GM18951 (cell line): ENCODE measurements around the gene BUB1B.
"Not testable (repeated sequence)": the region's sequence is repeated elsewhere in the genome, so short reads cannot be mapped to it uniquely, and the experiment has no call there.

Source experiments
- POLR2A ChIP-seq: IDR thresholded peaks from 4 replicates; pipeline ENCODE4 v1.6.1; 2011; ENCODE audit warnings: mild to moderate bottlenecking; ENCODE audit not compliant: insufficient read length, insufficient read depth; ENCODE audit errors: extremely low read depth
- in situ Hi-C: fragments of 300-500 bp; cut with MboI; formaldehyde crosslinking; loops from one replicate; pipeline ENCODE4 v1.12.0; 2022; ENCODE audit warnings: low sequenced_read_pairs, mixed read lengths, inconsistent platforms; ENCODE audit not compliant: unreplicated experiment

BUB1B gene, protein sequence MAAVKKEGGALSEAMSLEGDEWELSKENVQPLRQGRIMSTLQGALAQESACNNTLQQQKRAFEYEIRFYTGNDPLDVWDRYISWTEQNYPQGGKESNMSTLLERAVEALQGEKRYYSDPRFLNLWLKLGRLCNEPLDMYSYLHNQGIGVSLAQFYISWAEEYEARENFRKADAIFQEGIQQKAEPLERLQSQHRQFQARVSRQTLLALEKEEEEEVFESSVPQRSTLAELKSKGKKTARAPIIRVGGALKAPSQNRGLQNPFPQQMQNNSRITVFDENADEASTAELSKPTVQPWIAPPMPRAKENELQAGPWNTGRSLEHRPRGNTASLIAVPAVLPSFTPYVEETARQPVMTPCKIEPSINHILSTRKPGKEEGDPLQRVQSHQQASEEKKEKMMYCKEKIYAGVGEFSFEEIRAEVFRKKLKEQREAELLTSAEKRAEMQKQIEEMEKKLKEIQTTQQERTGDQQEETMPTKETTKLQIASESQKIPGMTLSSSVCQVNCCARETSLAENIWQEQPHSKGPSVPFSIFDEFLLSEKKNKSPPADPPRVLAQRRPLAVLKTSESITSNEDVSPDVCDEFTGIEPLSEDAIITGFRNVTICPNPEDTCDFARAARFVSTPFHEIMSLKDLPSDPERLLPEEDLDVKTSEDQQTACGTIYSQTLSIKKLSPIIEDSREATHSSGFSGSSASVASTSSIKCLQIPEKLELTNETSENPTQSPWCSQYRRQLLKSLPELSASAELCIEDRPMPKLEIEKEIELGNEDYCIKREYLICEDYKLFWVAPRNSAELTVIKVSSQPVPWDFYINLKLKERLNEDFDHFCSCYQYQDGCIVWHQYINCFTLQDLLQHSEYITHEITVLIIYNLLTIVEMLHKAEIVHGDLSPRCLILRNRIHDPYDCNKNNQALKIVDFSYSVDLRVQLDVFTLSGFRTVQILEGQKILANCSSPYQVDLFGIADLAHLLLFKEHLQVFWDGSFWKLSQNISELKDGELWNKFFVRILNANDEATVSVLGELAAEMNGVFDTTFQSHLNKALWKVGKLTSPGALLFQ

DNA sequence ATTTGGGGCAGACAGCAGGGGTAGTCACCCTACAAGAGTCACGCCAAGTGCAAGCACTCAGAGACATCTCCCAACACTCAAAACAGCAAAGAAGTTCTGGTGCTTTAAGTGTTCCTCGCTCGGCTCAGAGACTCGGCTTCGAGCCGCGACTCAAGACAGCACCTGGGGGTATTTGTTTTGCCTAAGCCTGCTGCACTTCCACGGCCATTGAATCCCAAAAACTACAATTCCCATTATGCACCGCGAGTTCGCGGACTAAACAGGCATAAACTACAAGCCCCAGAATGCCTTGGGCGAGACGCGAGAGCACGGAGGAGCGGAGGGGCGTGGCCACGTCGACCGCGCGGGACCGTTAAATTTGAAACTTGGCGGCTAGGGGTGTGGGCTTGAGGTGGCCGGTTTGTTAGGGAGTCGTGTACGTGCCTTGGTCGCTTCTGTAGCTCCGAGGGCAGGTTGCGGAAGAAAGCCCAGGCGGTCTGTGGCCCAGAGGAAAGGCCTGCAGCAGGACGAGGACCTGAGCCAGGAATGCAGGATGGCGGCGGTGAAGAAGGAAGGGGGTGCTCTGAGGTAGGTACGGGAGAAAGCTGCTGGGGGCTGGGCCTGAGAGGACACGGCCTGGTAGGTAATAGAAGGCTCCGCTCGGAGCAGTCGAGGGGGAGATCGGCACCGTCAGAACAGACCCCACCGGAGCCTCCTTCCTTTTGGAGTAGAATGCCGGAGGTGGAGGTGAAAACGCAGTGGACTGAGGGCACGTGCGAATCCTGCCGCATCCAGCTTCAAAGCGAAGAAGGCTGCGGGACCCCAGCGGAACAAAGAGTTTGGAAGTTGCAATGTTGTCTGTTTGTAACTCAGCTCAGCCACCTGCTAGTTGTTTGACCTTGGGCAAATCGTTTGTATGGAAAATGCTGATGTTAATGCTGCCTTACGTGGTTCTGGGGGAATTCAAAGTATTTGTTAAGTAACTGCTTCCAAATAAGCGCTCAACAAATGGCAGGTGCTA is at the start of gene BUB1B:
BUB1B (plus strand) TSS at position 381 of the 1,000 bp plus-strand sequence; CDS start at position 533, 152 bp downstream.
- TF ChIP-seq POLR2A = peak; percentile 69
- in situ Hi-C loops = loop anchor here (25.0 kb wide), 1 partner anchor 374 kb away; the partner anchor contains the start of gene FSIP1

DNA sequence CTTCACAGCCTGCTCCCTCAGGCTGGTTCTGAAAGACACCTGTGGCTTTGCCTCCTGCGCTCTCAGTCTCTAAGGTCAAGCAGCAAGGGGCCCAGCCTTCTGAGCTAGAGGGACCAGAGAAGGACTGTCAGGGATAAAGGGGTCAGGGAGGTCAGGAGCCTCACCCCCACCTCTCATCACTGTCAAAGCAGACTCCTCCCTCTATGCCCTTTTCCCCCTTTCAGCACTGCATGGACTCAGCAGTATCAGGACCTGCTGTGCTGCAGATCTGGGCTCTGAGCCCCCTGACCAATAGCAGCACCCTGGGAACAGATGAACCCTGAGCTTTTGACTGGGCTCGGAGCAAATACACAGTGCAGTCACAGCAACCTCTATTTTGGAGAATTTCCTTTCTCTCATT is 49.0 kb upstream of the BUB1B start:
- no peak for TF ChIP-seq POLR2A
- in situ Hi-C loops = no loop called here

DNA sequence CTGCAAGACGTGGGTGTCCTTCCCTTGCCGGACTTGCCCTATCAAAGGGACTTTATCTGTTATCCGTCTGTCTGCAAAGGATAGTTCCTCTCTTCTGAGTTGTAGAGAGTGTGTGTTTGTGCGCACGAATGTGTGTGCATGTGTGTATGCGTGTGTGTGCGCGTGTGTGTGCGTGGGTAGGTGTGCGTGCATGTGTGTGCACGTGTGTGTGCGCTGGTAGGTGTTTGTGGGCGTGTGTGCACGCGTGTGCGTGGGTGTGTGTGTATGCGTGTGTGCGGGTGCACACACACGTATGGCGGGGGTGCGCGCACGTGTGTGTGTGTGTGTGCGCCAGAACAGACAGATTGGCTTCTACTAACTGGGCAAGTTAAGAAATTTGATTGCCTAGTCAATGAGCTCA is 48.1 kb upstream of the BUB1B start:
- TF ChIP-seq POLR2A = no peak
- in situ Hi-C loops = no loop called here

DNA sequence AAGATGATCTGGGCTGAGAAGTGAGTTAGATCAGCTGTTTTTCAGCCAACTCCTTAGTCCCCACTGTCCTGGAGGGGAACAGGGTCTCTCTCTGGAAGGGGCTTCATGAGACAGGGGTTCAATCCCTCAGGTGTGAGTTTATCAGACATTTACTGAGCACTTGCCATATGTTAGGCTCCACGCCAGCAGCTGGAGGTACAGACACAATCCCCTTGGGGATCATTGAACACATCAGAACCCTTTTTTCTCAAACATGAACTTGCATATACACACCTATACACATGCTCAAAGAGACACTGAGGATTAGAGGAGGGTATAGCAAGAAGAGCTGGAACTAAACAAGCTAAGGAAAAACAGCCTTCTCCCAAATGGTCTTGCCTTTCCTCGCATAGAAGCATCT is 46.7 kb upstream of the BUB1B start:
- in situ Hi-C loops = no loop called here
- TF ChIP-seq POLR2A = no peak

DNA sequence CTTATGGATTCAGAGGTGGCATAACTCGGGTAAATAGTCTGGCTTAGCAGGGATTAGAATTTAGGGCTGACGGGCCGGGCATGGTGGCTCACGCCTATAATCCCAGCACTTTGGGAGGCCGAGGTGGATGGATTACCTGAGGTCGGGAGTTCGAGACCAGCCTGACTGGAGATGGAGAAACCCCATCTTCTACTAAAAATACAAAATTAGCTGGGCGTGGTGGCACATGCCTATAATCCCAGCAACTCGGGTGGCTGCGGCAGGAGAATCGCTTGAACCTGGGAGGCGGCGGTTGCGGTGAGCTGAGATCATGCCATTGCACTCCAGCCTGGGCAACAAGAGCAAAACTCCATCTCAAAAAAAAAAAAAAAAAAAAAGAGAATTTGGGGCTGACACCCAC is 45.8 kb upstream of the BUB1B start:
- in situ Hi-C loops = not testable (repeated sequence)

DNA sequence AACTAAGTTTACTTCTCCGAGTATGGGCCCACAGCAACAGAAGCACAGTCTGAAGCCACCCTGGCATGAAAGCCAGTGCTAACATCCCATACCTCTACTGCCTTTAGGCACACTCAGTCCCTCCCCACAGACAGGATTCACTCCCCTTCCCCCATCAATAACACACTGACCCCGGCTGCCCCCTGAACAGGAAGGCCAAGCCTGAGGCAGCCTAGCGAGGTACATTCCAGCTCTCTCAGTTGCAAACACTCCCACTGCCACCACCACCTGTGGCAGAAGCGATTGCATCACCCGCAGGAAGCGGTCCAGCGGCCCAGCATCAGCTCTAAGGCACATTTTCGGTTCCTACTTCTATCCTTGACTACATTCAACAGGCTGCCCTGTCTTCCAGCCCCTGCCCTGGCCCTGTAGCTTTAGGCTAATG is 45.2 kb upstream of the BUB1B start:
- TF ChIP-seq POLR2A = peak; percentile 46
- in situ Hi-C loops = no loop called here

DNA sequence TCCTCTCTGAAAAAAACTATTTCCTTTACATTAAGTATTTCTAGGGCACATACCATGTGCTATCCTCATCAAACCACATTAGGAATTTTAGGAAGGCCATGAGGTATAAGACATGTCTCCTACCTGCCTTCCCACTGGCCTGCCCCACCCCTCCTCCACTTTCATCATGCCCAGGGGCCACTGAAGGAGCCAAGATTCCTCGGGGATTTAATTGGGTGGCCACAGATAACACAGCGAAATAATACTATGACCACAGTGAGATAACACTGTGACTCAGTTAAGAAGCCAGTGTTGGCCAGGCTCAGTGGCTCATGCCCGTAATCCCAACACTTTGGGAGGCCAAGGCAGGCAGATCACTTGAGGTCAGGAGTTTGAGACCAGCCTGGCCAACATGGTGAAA is 42.4 kb upstream of the BUB1B start:
- in situ Hi-C loops = no loop called here
- TF ChIP-seq POLR2A = no peak

DNA sequence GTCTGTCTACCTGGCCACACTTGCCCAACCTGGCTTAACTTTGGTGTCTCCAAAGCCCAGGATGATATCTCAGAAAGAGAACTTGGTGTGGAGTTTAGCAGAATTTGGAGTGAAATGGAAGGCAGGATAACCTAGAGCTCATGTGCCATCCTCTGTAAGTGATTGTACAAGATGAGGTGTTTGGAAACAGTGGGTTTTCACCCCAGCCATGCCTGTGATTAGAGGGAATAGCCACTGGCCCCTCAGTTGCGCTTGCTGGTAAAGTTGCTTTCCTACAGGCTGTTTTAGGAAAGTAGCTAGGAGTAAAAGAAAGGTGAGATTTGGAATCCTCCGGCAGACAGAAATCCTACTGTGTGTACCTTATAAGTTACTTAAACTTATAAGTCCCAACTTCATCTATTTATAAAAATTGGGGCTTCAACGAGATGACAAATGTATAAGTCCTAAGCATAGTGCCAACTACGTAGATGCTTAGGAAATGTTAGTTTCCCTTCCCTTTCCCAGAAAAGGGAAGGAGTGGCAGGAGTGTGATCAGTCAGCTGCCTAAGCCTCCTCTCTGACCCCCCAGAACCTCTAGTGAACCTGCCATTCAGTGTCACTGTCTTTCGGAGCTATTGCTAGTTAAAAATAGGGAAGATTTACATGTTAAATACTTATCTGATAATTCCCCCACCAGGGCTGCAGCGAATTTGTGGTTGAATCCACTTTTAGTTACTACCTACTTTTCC is 38.8 kb upstream of the BUB1B start:
- no peak for TF ChIP-seq POLR2A

DNA sequence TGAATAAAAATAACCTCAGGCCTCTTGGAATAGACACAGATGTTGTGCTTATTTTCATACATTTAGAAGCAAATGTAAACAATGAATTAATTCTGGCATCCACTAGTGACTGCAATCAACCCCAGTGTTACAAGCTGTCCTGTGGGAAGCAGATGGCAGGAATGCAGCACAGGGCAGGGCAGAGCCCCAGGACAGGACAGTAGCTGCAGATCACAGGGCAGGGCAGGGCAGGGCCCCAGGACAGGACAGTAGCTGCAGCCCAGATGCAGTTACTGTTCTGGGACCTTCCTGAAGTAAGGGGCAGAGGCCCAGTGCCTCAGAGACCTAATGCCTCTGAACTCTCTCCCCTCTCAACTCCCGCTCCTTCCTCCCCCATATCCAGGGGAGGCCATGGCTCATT is 37.9 kb upstream of the BUB1B start:
- in situ Hi-C loops = not testable (repeated sequence)

More for the DNA sequence above, 38.8 kb upstream of the BUB1B start:
- in situ Hi-C loops = no loop called here

DNA sequence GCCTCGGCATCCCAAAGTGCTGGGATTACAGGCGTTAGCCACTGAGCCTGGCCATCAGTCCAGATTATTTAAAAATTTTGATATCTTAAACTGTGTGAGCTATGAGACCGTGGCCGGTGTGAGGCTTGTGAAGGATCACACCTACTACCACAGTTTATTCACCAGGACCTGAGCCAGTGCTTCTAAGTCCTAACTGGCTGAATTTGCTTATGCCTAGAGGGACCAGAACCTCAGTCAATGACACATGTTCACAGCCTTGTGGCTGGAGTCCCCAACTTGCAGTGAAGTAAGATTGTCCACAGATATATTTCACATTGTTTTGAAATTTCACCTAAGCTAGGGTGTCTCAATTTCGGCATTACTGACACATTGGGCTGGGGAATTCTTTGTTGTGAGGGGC is 37.0 kb upstream of the BUB1B start:
- in situ Hi-C loops = not testable (repeated sequence)

DNA sequence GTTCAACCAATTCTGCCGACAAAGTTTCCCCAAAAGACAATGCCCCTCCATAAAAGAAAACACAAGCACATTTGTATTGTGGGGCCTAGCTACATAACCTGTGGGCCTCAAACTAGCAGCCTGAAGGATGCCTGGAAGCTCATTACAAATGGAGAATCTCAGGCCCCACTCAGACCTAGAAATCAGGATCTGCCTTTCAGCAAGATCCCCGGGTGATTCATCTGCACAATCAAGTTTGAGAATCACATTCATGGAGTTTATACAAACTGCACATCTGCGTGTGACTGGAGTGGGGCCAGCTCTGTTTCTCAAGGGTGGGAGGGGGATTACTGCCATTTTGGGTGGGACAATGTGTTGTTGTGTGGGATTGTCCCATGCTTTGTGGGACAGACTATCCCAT is 36.5 kb upstream of the BUB1B start:
- in situ Hi-C loops = not testable (repeated sequence)

DNA sequence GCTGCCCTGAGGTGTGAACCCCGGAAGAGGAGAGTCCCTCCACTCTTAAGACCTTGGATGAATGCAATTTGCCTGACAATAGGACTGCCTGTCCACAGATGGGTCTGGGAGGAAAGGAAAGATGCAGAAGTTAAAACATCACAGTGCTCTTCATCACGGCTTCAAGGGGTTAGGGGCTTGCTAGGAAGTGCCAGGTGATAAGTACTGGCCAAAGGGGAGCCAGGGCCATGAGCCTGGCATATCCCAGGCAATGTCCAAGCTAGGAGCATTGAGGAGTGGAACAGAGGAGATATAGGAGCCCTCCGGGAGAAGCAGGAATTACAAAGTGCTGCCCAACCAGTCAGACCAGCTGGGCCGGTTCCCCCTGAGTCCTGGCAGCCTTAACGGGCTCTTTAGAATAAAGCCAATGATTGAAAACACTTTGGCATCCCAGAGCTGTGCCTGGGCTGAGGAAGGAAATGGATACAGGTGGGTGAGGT is 36.0 kb upstream of the BUB1B start:
- in situ Hi-C loops = not testable (repeated sequence)
